D341Med (cell line): ENCODE data around the gene TCEA2.
A peak's percentile ranks its signal among the peaks of the same experiment; 100 is the strongest.

Experiments
- DNase-seq: peaks from one replicate; pipeline ENCODE4 v3.0.0; 2012; ENCODE audit warnings: low spot score

Gene TCEA2

DNA sequence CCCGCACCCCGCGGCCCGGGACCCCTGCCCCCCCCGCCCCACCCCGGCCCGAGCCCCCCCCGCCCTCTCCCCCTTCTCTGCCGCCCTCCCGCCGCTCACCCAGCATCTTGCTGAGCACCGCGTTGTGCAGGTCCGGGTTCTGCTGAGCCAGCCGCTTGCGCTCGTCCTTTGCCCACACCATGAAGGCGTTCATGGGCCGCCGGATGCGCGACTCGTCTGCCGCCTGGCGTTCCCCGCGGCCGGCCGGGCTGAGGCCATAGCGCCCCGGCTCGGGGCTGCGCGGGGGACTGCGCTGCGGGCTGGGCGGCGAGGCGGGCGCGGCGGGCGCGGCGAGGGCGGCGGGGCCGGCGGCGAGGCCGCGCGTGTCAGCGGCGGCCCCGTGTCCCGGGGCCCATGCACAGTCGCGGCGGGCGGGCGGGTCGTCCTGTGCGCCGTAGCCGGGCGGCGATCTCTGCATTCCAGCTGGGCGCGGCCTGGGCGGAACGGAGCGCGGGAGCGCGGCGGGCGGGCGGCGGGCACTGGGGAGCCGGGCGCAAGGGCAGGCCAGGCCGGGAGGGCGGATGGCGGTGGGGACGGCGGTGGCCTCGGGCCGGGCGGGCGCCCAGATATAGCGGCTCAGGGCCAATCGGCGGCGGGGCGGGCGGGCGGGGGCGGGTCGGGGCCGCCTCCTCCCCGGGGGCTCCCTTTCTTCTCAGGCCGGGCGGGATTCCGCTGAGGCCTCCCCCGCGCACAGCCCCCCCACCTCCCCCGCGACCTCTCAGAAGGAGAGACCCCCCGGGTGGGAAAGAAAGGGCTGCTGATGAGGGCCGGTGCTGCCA is 13.7 kb upstream of the TCEA2 start, which contains the start of gene SOX18:
SOX18 (minus strand) TSS at position 580 of the 818 bp plus-strand sequence; CDS start at position 457, 123 bp downstream.
- DNase-seq: peak; percentile 74

GRCh38 chr20:64049878-64050260 is 13.1 kb upstream of the TCEA2 start:
- no peak for DNase-seq

GRCh38 chr20:64050261-64051032 is 12.6 kb upstream of the TCEA2 start:
- DNase-seq: no peak

- DNase-seq: no peak
Observed at GRCh38 chr20:64051033-64051452, 12.0 kb upstream of the TCEA2 start.

DNA sequence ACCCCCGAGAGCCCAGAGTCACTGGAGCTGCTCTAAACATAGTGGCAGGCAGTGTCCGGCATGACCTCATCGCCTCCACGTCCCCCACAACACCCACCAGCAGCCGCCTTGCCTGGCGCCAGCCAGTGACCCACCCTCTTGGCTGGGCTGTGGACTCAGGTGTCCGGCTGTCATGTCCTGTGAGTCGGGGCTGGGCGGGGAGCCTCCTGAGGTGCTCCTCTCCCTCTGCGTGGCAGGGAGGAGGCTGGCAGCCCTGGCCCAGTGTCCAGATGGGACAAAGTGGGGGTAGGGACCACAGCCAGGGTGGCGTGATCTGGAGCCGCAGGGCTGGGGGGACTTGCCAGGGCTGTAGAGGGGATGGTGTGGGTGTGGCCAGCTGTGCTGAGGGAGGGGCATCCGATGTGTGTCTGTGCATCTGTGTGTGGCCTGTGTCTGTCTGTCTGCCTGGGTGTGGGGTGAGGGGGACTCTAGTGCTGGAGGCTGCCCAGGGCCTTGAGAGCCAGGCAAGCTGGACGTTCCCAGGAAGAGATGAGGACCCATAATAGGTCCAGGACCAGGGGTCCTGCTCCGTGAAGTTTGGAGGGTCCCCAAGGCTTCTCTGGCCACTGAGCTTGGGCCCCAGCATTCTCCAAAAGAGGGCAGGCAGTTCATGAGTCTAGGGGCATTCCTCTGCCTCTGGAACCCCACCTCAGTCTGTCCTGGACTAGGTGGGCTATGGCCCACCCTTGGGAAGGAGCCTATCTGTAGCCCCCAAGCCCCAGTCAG is 11.3 kb upstream of the TCEA2 start:
- DNase-seq: no peak

- no peak for DNase-seq
Observed at GRCh38 chr20:64052326-64052722, 10.7 kb upstream of the TCEA2 start.

- DNase-seq: no peak
Observed at GRCh38 chr20:64052987-64053840, 9.8 kb upstream of the TCEA2 start.

GRCh38 chr20:64053841-64054661 is 8.9 kb upstream of the TCEA2 start:
- DNase-seq: no peak

- DNase-seq: no peak
Observed at GRCh38 chr20:64055396-64055892, 7.6 kb upstream of the TCEA2 start.

- no peak for DNase-seq
Observed at GRCh38 chr20:64055893-64056638, 6.9 kb upstream of the TCEA2 start.

GRCh38 chr20:64056639-64056888 is 6.4 kb upstream of the TCEA2 start:
- DNase-seq: no peak

GRCh38 chr20:64056889-64057627 is 5.9 kb upstream of the TCEA2 start:
- DNase-seq: no peak

GRCh38 chr20:64057628-64058498 is 5.1 kb upstream of the TCEA2 start:
- peak; percentile 90 for DNase-seq

DNA sequence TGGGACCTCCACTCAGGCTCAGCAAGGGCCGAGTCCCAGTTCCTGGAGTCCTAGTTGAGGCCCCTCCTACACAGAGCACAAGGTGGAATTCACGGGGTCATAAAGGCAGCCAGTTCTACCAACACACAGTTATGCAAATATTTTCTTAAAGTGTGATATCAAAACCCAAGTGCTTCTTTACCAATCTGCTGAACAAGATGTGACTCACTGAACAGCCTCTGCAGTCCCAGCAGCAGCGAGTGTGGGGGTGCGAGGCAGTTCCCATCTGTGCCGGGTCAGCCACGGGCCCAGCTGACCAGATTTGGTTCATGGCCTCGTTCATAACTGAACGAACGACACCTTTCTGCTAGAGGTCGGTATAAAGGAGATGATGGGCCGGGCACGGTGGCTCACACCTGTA is 4.5 kb upstream of the TCEA2 start:
- DNase-seq: no peak

GRCh38 chr20:64062276-64062595 is 762 bp upstream of the TCEA2 start:
- DNase-seq: no peak

DNA sequence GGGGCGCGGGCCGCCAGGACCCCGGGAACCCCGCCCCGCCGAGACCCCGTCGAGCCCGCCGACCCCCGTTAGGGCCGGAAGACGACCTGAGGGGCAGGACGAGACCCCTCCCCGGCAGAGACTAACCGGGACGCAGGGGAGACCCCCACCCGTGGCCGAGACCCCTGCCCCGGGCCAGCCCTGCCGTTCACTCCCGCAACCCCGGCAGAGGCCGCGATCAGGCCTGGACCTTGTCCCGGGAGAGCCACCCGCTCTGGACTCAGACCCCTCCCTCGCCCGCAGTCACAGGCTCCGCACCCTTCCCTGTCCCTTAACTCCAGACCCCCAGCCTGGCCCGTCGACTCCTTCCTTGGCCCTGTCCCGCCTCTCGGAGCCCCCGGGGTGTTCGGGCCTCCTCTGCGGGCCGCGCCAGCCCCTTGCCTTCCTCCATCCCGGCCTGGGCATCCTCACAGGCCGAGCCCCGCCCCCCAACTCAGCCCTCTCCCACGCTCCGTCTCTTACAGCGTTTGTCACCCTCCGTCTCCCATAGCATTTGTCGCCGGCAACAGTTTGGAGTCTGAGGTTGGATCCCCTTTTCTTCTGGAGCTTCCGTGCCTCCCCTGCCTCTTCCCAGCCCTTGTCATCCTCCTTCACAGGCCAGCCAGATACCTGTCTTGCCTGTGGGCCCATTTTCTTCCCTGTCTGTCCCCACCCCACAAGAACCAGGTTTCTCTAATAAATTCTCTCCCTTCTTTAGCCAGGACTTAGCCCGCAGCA is 569 bp downstream of the TCEA2 start:
- no peak for DNase-seq

DNA sequence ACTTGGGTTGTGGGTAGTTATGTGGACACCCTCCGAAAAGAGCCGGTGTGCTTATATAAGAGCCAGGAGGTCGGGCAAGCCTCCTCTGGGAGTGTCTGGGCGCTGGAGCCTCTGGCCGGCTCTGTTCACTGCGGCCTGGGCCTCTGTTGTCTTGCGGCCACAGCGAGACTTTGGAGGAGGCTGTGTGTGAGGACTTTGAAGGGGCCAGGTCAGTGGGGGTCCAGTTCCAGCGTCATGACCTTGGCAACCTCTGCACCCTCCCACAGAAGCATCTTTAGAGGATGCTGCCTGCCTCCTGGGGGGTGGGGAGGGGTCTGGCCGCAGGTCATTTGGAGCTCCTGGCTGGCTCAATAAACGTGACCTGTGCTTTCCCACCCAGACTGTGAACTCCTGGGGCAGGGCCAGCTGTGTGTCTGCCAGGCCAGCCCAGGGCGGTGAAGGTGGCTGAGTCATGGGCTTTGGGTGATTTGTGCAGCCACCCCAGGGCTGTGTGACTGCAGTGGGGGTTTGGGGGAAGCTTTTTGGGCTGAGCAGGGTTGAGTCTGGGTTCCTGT is 1.2 kb downstream of the TCEA2 start:
- DNase-seq: no peak
